ENCODE data around the gene DLX4.

DLX4 gene

GRCh38 chr17:49946208-49946607 is 22.8 kb upstream of the DLX4 start:
- DNase-seq (ENCODE audit: insufficient read length, low spot score) (no peak), FAIRE-seq (no peak)

DNA sequence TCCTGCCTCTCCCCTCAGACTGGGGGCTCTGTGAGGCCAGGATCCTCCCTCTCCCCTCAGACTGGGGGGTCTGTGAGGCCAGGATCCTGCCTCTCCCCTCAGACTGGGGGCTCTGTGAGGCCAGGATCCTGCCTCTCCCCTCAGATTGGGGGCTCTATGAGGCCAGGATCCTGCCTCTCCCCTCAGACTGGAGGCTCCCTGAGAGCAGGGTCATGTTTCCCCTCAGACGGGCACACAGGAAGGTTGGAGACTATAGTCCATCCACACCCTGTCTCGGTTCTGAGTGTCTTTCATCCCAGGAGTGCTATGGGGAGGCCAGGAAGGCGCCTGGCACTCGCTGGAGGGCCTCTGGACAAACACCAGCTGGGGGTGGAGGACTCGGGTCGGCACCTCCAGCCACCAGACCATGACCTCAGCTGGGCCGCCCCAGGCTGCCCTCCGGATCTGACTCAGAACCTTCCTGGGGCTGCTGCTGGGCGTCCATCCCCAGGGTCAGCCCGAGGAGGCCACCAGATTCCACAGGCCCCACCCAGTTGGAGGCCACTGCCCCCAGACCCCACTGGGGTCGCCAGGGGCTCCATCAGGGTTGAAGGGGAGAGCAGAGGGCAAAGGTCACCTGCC is 21.9 kb upstream of the DLX4 start:
- DNase-seq (ENCODE audit: insufficient read length, low spot score) (no peak), FAIRE-seq (no peak)

GRCh38 chr17:49949634-49950033 is 19.4 kb upstream of the DLX4 start:
- FAIRE-seq = no peak
- no peak for DNase-seq (ENCODE audit: insufficient read length, low spot score)

GRCh38 chr17:49951362-49952082 is 17.5 kb upstream of the DLX4 start:
- no peak for DNase-seq (ENCODE audit: insufficient read length, low spot score)
- no peak for FAIRE-seq

- no peak for FAIRE-seq
- DNase-seq (ENCODE audit: insufficient read length, low spot score) = peak; percentile 78
Measured at GRCh38 chr17:49952209-49952911, 16.6 kb upstream of the DLX4 start.

DNA sequence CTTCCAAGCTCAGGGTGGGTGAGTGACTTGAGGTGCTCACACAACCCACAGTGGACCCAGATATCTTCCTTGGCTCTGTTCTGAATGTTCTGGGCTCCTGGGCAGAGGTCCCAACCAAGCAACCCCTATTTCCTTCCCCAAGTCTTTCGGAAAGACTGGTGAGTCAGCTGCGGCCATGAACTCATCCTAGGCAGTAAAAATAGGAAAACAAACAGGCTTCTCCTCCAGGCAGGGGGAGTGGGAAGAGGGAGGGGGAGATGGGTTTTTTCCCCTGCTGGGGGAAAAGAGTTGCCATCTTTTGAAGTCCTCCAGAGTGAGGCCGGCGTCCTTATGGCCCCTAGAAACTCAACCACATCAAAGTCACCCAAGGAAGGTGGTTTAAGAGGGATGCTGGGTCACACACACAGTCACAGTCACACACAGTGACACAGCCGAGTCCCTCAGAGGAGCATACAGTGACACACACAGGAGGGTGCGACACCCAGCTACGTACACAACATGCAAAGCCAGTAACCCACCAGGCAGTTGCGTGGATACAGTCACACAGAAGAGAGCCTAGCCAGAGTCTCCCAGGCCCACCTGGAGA is 16.0 kb upstream of the DLX4 start:
- FAIRE-seq (no peak), DNase-seq (ENCODE audit: insufficient read length, low spot score) (no peak)

DNA sequence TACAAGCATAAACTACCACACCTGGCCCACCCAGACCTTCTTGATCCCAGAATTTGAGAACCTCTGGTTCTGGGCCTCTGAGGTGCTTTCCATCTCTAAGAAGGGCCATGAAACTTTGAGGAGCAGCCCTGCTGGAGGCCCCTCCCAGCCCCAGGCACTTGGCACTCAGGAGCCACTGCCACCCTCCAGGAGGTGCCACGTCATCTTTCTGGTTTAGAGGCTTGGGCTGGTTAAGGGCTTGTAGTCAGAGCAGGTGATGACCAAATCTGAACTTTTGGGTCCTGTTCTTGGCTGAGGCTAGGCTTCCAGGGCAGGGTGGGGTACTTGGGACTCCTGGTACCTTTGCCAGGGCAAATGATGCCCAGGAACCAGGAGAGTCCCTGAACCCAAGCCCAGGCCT is 13.8 kb upstream of the DLX4 start:
- no peak for FAIRE-seq

DNA sequence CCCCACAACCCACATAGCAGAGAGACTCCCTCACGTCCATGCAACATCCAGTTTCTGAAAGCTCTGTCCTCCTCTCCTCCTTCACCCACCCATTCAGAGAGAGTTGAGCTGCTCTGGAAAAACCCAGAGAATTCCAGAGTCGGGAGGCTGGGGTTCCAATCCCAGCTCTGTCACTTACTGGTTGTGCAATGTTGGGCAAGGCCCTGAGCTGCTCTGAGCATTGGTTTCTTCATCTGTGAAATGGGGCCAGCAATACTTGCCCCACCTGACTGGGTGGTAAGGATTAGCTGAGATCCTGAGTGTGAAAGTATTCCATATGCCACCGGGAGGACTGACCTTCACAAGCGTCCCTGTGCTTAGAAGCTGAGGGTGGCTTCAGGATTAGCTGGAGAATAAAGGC is 12.2 kb upstream of the DLX4 start:
- DNase-seq (ENCODE audit: insufficient read length, low spot score) (no peak), FAIRE-seq (no peak)

More for the DNA sequence above, 13.8 kb upstream of the DLX4 start:
- no peak for DNase-seq (ENCODE audit: insufficient read length, low spot score)

GRCh38 chr17:49957350-49957749 is 11.6 kb upstream of the DLX4 start:
- no peak for DNase-seq (ENCODE audit: insufficient read length, low spot score)
- FAIRE-seq = no peak

DNA sequence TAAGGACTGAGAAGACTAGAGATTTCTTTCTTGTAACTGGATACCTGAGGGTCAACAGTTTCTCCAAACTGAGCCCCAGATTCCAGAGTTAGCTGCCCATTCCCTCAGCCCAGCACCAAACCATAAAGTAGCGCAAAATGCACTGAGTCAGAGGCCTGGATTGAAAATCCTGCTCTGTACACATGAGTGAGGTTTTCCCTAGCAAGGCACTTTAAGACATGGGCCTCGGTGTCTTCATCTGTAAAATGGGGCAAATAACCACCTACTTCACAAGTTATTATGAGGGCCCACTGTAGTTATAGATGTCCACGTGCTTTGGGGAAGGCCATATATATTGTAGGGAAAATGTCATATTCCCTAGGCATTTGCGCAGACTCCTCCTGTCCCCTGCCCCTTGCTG is 10.3 kb upstream of the DLX4 start:
- no peak for FAIRE-seq
- DNase-seq (ENCODE audit: insufficient read length, low spot score) = no peak

- DNase-seq (ENCODE audit: insufficient read length, low spot score) (no peak), FAIRE-seq (no peak)
Measured at GRCh38 chr17:49959183-49959935, 9.6 kb upstream of the DLX4 start.

DNA sequence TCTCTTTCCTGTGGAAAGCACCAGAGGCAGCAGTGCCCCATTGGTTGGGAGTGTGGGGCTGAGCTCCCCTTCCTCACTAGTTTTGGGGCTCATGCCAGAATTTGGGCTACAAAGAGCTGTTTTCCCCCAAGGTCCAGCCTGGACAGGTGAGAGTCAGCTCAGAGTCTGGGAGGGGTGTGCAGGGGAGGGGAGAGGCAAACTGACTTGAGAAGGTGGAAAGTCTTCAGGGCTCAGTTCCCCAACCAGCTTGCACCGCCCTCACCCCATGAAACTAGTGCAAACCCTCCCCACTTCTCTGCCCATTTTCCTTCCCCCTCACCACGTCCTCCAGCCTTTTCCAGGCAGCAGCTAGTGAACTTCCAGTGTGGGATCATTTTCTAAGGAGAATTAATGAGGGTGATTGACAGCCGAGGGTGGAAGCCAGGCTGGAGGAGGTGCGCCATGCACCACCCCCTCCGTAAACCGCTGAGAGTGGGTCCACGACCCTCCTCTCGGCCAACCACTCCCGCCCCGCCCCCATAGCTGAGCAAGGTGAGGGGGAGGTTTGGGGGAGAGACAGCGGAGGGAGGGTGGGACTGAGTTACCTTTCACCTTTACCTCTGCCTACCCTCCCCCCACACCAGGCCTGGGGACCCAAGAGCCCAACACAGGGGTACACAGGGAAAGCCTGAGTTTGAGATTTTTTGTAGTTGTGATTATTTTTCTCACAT is 6.2 kb upstream of the DLX4 start:
- FAIRE-seq (no peak), DNase-seq (ENCODE audit: insufficient read length, low spot score) (no peak)

GRCh38 chr17:49963309-49963625 is 5.7 kb upstream of the DLX4 start:
- no peak for DNase-seq (ENCODE audit: insufficient read length, low spot score)
- no peak for FAIRE-seq

GRCh38 chr17:49963626-49964302 is 5.2 kb upstream of the DLX4 start:
- no peak for DNase-seq (ENCODE audit: insufficient read length, low spot score)
- FAIRE-seq = no peak

DNA sequence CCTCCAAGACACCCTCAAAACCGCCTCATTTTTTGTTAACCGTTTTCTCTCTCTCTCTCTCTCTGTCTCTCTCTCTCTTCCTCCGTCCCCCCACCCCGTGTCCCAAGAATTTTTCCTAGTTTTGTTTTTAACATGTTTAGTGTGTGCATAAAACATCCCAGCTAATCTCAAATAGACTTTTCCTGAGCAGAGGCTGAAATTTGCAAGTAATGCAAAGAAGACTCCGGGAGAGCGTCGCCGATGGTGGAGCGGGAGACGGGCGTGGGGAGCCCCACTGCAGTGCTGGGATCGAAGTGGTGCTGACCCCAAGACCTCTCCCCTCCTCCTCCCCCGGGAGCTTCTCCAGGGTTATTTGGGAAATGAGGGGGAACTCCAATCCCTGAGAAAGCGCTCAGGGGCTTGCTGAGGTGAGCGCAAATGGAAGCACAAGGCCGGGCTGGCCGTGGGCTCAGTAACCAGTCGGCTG is 4.7 kb upstream of the DLX4 start:
- no peak for DNase-seq (ENCODE audit: insufficient read length, low spot score)
- no peak for FAIRE-seq

DNA sequence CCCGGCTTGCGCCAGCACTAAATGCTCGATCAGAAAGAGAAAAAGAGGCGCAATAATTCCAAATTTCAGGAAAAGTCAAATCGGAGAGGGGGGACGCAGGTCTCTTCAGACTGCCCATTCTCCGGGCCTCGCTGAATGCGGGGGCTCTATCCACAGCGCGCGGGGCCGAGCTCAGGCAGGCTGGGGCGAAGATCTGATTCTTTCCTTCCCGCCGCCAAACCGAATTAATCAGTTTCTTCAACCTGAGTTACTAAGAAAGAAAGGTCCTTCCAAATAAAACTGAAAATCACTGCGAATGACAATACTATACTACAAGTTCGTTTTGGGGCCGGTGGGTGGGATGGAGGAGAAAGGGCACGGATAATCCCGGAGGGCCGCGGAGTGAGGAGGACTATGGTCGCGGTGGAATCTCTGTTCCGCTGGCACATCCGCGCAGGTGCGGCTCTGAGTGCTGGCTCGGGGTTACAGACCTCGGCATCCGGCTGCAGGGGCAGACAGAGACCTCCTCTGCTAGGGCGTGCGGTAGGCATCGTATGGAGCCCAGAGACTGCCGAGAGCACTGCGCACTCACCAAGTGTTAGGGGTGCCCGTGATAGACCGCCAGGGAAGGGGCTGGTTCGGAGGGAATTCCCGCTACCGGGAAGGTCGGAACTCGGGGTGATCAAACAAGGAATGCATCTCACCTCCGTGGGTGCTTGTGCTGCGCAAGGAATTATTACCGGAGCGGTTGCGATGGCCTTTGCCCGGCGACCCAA is 4.0 kb upstream of the DLX4 start:
- FAIRE-seq = no peak
- no peak for DNase-seq (ENCODE audit: insufficient read length, low spot score)

- FAIRE-seq (no peak), DNase-seq (ENCODE audit: insufficient read length, low spot score) (no peak)
Measured at GRCh38 chr17:49965524-49965909, 3.5 kb upstream of the DLX4 start.

GRCh38 chr17:49966767-49967166 is 2.2 kb upstream of the DLX4 start:
- DNase-seq (ENCODE audit: insufficient read length, low spot score) = no peak
- FAIRE-seq = no peak

DNA sequence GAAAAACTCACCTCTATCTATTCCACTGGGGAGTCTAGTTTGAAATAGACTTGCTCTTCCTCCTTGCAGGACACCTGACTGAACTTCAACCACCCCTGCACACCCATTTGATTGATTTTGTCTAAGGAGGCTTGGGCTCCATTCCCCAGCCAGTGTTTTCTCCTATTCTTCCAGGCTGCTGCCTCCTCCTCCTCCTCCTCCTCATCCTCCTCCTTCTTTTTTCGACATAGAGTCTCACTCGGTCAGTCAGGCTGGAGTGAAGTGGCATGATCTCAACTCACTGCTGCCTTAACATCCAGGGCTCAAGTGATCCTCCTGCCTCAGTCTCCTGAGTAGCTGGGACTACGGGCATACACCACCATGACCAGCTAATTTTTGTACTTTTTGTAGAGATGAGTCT is 1.8 kb upstream of the DLX4 start:
- no peak for FAIRE-seq
- no peak for DNase-seq (ENCODE audit: insufficient read length, low spot score)
